ENCODE data around the gene LDLRAD4. TPM values are rescaled to one million over a fixed set of nuclear protein-coding genes. Genes with fewer than 3 reads are reported as not detected.

The LDLRAD4 gene
- total and polyA plus RNA-seq, 11 donors, result 10.4 to 44.0 (median 29.6) TPM

DNA sequence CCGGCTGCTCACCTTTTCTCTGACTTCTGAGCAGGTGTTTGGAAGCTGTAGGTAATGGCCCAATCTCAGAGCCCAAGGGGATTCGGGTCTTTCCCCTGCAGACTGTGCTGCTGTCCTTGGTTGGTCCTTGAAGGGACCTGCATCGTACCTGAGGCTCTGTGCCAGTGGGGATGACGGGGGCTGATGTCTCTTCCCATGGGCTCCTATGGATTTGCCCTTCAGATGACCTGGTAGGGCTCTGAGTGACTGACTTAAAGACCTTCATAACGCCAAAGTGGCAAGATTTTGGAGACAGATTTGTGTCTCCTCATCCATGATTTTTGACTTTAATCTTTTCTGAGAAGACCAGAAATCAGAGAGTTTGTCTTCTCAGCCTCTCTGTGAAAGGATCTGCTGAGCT is 341.7 kb downstream of the LDLRAD4 start:
- TF ChIP-seq, protein P1, sequence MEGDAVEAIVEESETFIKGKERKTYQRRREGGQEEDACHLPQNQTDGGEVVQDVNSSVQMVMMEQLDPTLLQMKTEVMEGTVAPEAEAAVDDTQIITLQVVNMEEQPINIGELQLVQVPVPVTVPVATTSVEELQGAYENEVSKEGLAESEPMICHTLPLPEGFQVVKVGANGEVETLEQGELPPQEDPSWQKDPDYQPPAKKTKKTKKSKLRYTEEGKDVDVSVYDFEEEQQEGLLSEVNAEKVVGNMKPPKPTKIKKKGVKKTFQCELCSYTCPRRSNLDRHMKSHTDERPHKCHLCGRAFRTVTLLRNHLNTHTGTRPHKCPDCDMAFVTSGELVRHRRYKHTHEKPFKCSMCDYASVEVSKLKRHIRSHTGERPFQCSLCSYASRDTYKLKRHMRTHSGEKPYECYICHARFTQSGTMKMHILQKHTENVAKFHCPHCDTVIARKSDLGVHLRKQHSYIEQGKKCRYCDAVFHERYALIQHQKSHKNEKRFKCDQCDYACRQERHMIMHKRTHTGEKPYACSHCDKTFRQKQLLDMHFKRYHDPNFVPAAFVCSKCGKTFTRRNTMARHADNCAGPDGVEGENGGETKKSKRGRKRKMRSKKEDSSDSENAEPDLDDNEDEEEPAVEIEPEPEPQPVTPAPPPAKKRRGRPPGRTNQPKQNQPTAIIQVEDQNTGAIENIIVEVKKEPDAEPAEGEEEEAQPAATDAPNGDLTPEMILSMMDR (IDR thresholded peaks at IDR 0.05), result no peak
- no peak for TF ChIP-seq POLR2A (IDR thresholded peaks at IDR 0.05)
- intact Hi-C loops (cut with DNase I), result loop anchor here in 7 of 10 donors (2.0 to 10.0 kb wide), 5 partner anchors 48 to 164 kb away; partner anchors contain the start of genes FAM210A (in 2 of the 7) and RNMT (in 2 of the 7)
- Histone ChIP-seq H3K4me1 (peaks cover 0 to 77% (median 43%) of the 10 kb centered on the region in 12 donors), H3K27me3 (no peaks in the 10 kb centered on the region), H3K4me3 (no peak overlapping the region), H3K9me3 (no peaks in the 10 kb centered on the region), H3K27ac (peak overlapping the region in 4 of 12 donors; percentile 19 to 35 (median 27)), H3K36me3 (no peaks in the 10 kb centered on the region)
- ATAC-seq, result no peak
- DNase-seq, result no peak
- 69 to 83% (median 77%) methylated on average over 5 of the region's 5 CpGs for WGBS, 4 donors

DNA sequence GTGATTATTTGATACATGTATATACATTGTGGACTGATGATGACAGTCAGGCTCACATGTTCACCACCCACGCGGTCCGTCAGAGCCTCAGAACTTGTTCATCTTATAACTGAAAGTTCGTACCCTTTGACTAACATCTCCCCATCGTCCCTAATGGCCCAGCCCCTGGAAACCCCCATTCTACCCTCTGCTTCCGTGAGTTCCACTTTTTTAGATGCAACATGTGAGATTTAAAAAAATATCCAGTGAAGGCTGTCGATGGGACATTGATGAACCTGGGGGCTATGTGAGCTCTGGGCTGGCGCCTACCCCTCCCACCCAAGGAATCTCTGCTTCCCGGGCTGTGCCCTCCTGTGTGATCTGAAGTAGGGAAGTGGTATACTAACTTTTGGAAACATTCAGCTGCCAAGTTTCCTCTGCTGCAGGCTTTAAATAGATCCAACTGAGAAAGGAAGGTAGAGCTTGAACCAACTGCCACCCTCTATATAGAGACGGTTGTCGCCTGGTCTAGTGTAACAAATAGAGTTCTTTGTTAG is 344.0 kb downstream of the LDLRAD4 start:
- WGBS, 4 donors, result 35 to 50% (median 43%) methylated on average over 11 of the region's 11 CpGs
- peak; percentile 39 to 70 (median 62) for ATAC-seq
- no peaks in the 10 kb centered on the region for H3K27me3 ChIP-seq
- TF ChIP-seq, protein P1 (IDR thresholded peaks at IDR 0.05), result no peak
- no peak for TF ChIP-seq POLR2A (IDR thresholded peaks at IDR 0.05)
- no peaks in the 10 kb centered on the region for H3K36me3 ChIP-seq
- peaks cover 0 to 82% (median 52%) of the 10 kb centered on the region in 12 donors for H3K4me1 ChIP-seq
- intact Hi-C loops (cut with DNase I), result loop anchor here in 8 of 10 donors (2.0 to 10.0 kb wide), 5 partner anchors 48 to 162 kb away; partner anchors contain the start of genes FAM210A (in 2 of the 8) and RNMT (in 2 of the 8)
- no peak overlapping the region for H3K4me3 ChIP-seq
- peak overlapping the region; percentile 27 to 93 (median 67) for H3K27ac ChIP-seq
- no peak for DNase-seq
- no peaks in the 10 kb centered on the region for H3K9me3 ChIP-seq

DNA sequence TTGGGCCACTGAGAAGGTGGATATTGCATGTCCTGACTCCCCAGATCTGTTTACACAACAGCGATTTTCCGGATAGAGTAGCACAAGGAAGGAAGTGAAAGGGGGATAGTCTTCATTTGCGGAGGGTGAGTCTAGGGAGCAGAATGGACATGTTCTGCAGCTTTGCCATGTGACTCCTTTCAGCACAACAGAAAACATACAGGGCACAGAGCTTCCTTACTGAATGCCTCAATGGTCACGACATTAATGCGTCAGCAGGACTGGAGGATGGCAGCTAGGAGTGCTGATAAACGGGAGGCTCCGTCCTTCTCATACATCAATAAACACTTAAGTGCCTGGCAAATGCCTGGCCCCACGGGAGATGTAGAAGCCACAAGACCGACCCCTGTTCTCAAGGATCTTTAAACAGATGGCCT is 344.8 kb downstream of the LDLRAD4 start:
- WGBS, 4 donors, result 32 to 38% (median 33%) methylated on average over 9 of the region's 9 CpGs
- TF ChIP-seq POLR2A (IDR thresholded peaks at IDR 0.05), result no peak
- TF ChIP-seq, protein P1 (IDR thresholded peaks at IDR 0.05), result no peak
- H3K36me3 ChIP-seq, result no peaks in the 10 kb centered on the region
- DNase-seq, result peak in 2 of 5 donors; percentile 43 to 71
- H3K27ac ChIP-seq, result peak overlapping the region; percentile 13 to 93 (median 67)
- H3K9me3 ChIP-seq, result no peaks in the 10 kb centered on the region
- intact Hi-C loops (cut with DNase I), result loop anchor here in 8 of 10 donors (2.0 to 10.0 kb wide), 5 partner anchors 47 to 161 kb away; partner anchors contain the start of genes FAM210A (in 2 of the 8) and RNMT (in 2 of the 8)
- peaks cover 0 to 82% (median 48%) of the 10 kb centered on the region in 12 donors for H3K4me1 ChIP-seq
- ATAC-seq, result peak; percentile 56 to 66 (median 61)
- no peaks in the 10 kb centered on the region for H3K27me3 ChIP-seq
- no peak overlapping the region for H3K4me3 ChIP-seq

DNA sequence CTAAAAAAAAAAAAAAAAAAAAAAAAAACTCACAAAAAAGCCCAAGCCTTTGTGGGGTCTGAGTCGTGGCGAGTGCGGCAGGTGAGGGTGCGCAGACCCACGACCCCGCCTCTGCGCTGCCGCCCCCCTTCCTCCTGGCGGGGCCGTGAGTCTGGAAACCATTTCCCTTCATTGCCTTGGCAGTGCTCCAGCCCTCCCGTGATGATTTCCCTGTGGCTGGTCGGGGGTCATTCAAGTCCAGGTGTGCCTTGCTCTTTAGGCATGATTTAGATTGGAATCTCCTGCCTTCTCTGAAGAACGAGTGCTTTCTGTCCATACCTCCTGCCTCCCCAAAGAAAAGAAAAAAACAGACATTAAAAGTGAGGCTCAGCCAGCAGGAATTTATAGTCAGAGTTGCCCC is 346.0 kb downstream of the LDLRAD4 start:
- H3K27ac ChIP-seq, result peak overlapping the region; percentile 0 to 93 (median 74)
- no peak overlapping the region for H3K4me3 ChIP-seq
- WGBS, 4 donors, result 2 to 28% (median 17%) methylated on average over 13 of the region's 13 CpGs
- no peaks in the 10 kb centered on the region for H3K9me3 ChIP-seq
- peaks cover 0 to 80% (median 41%) of the 10 kb centered on the region in 12 donors for H3K4me1 ChIP-seq
- H3K27me3 ChIP-seq, result no peaks in the 10 kb centered on the region
- ATAC-seq (peak in 2 of 4 donors; percentile 23 to 25), DNase-seq (peak; percentile 65 to 81 (median 79))
- intact Hi-C loops (cut with DNase I), result loop anchor here in 7 of 10 donors (5.0 to 10.0 kb wide), 4 partner anchors 48 to 160 kb away; partner anchors contain the start of genes FAM210A (in 2 of the 7) and RNMT (in 2 of the 7)
- no peak for TF ChIP-seq POLR2A (IDR thresholded peaks at IDR 0.05)
- TF ChIP-seq, protein P1 (IDR thresholded peaks at IDR 0.05), result no peak
- no peaks in the 10 kb centered on the region for H3K36me3 ChIP-seq
